Prostate gland (tissue), 2 donors: ENCODE data around the gene EIF2AK2. TPM values are rescaled to one million over a fixed set of nuclear protein-coding genes. Genes with fewer than 3 reads are reported as not detected.

ENCODE experiments used
- DNase-seq: peaks from one replicate; pipeline ENCODE4 v3.0.0-alpha.2; 2019; ENCODE audit warnings: low spot score
- H3K27ac ChIP-seq, 2 donors: fragments of 200-600 bp; sonication (generic); 2 replicates each; pipeline ENCODE4 v1.5.1; 2017 to 2019
- H3K27me3 ChIP-seq: fragments of 200-600 bp; sonication (generic); replicated peaks from 2 replicates; pipeline ENCODE4 v1.5.1; 2019; ENCODE audit not compliant: insufficient read depth
- H3K36me3 ChIP-seq, 2 donors: fragments of 200-600 bp; sonication (generic); 1 replicate in 1 of 2; 2 replicates in 1 of 2; pipeline versions ENCODE4 v1.5.1 to v1.8.1; 2017 to 2019
- H3K4me1 ChIP-seq: fragments of 200-600 bp; sonication (generic); replicated peaks from 2 replicates; pipeline ENCODE4 v1.5.1; 2019
- H3K4me3 ChIP-seq, 2 donors: fragments of 200-600 bp; sonication (generic); 2 replicates each; pipeline ENCODE4 v1.5.1; 2017 to 2019
- H3K9me3 ChIP-seq: fragments of 200-600 bp; sonication (generic); 2 replicates; pipeline ENCODE4 v1.5.1; 2017
- CTCF ChIP-seq, 4 experiments: fragments of 200-600 bp in 2 of 4; fragments of 450-650 bp in 2 of 4; sonication (generic) in 2 of 4; IDR thresholded peaks; 1 replicate in 3 of 4; 2 replicates in 1 of 4; pipeline ENCODE4 v1.5.1; 2016 to 2019; ENCODE audit warnings: antibody characterized with exemption in 4 of 4, mild to moderate bottlenecking in 2 of 4, moderate library complexity in 2 of 4
- POLR2A ChIP-seq: fragments of 450-650 bp; IDR thresholded peaks from one replicate; pipeline ENCODE4 v1.6.1; 2016; ENCODE audit warnings: antibody characterized with exemption, mild to moderate bottlenecking
- POLR2AphosphoS5 ChIP-seq: sonication (generic); formaldehyde crosslinking; IDR thresholded peaks from one replicate; pipeline ENCODE4 v1.6.1; 2017; ENCODE audit warnings: antibody characterized with exemption
- WGBS: methylation state at CpG from one replicate; pipeline ENCODE4 v1.1.5; 2018; 5-methylcytosine and 5-hydroxymethylcytosine counted together
- intact Hi-C: fragments of 100-400 bp; cut with DNase I; formaldehyde crosslinking; loops from one replicate; pipeline ENCODE4 v1.14.2; 2022
- total RNA-seq, 2 donors: library from RNA; depleted of rRNA; stranded (reverse); fragments of >200 nt; gene quantifications; one replicate each; pipeline ENCODE4 v1.1.0, GENCODE V29; 2016

Gene EIF2AK2
- total RNA-seq, 2 donors from 2014 or later: 20.8 to 32.1 TPM

- 53% methylated on average over 7 of the region's 7 CpGs for WGBS
- intact Hi-C loops: no loop called here
- Histone ChIP-seq H3K4me1 (no peaks in the 10 kb centered on the region), H3K27me3 (no peaks in the 10 kb centered on the region), H3K4me3 (no peak overlapping the region), H3K36me3 (no peaks in the 10 kb centered on the region), H3K9me3 (no peaks in the 10 kb centered on the region), H3K27ac (peak overlapping the region in 1 of 2 donors; percentile 20)
- DNase-seq: peak; percentile 10
- TF ChIP-seq CTCF (IDR thresholded peaks at IDR 0.05) (no peak), POLR2AphosphoS5 (peak; percentile 48), POLR2A (no peak)
These were observed 8.5 kb downstream of the EIF2AK2 start for GRCh38 chr2:37148325-37148724.

DNA sequence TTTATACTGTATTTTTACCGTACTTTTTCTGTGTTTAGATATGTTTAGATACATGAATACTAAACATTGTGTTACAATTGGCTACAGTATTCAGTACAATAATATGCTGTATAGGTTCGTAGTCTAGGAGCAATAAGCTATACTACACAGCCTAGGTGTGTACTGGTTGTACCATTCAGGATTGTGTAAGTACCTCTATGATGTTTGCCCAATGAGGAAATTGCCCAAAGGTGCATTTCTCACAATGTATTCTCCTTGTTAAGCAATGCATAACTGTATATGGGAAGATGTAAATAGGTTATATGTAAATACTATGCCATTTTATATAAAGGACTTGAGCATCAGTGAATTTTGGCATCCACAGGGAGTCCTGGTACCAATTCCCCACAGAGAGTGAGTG, 10.7 kb downstream of the EIF2AK2 start:
- H3K27ac ChIP-seq: no peak overlapping the region
- no peaks in the 10 kb centered on the region for H3K36me3 ChIP-seq
- H3K4me3 ChIP-seq: no peak overlapping the region
- 91% methylated on average over 2 of the region's 2 CpGs for WGBS
- no peak for DNase-seq
- no peaks in the 10 kb centered on the region for H3K4me1 ChIP-seq
- no peaks in the 10 kb centered on the region for H3K9me3 ChIP-seq
- intact Hi-C loops: no loop called here
- TF ChIP-seq CTCF (IDR thresholded peaks at IDR 0.05): no peak
- TF ChIP-seq POLR2AphosphoS5: no peak
- TF ChIP-seq POLR2A: no peak
- H3K27me3 ChIP-seq: no peaks in the 10 kb centered on the region

GRCh38 chr2:37143974-37144373, 12.8 kb downstream of the EIF2AK2 start:
- 95% methylated on average over 1 of the region's 1 CpG for WGBS
- Histone ChIP-seq H3K4me1 (no peaks in the 10 kb centered on the region), H3K27me3 (no peaks in the 10 kb centered on the region), H3K9me3 (no peaks in the 10 kb centered on the region), H3K27ac (peak overlapping the region in 1 of 2 donors; percentile 55), H3K4me3 (no peak overlapping the region), H3K36me3 (no peaks in the 10 kb centered on the region)
- TF ChIP-seq POLR2A: no peak
- no peak for DNase-seq
- intact Hi-C loops: no loop called here

- intact Hi-C loops: no loop called here
- Histone ChIP-seq H3K9me3 (no peaks in the 10 kb centered on the region), H3K4me1 (no peaks in the 10 kb centered on the region), H3K27me3 (no peaks in the 10 kb centered on the region), H3K27ac (no peak overlapping the region), H3K4me3 (no peak overlapping the region), H3K36me3 (no peaks in the 10 kb centered on the region)
- TF ChIP-seq POLR2A (no peak), CTCF (IDR thresholded peaks at IDR 0.05) (no peak), POLR2AphosphoS5 (no peak)
- DNase-seq: no peak
These were observed 14.2 kb downstream of the EIF2AK2 start for GRCh38 chr2:37142546-37142945.

DNA sequence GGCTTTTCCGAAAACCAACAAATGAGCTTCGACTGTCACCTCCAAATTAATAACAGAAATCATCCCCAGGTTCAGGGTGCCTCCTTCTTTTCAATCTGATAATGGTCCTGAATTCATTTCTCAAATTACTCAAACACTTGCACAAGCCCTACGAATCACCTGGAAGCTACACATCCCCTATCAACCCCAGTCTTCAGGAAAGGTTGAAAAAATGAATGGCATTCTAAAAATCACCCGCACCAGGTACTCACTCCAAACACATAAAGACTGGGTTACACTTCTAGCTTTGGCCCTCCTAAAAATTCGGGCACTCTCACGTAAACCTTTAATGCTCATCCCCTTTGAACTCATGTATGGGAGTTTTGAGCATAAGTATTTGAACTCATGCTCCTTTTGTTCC, 23.9 kb downstream of the EIF2AK2 start:
- Histone ChIP-seq H3K27me3 (no peaks in the 10 kb centered on the region), H3K36me3 (peaks cover 0 to 3% of the 10 kb centered on the region in 2 donors), H3K9me3 (no peaks in the 10 kb centered on the region), H3K27ac (no peak overlapping the region), H3K4me1 (no peaks in the 10 kb centered on the region), H3K4me3 (no peak overlapping the region)
- intact Hi-C loops: no loop called here
- WGBS: 94% methylated on average over 6 of the region's 6 CpGs
- DNase-seq: no peak
- no peak for TF ChIP-seq POLR2A
- no peak for TF ChIP-seq CTCF (IDR thresholded peaks at IDR 0.05)
- TF ChIP-seq POLR2AphosphoS5: no peak
